GM19467 (cell line): ENCODE data around the gene LRMDA.

ENCODE experiments used
- ATAC-seq: cut with Tn5 transposase; IDR thresholded peaks from one replicate; pipeline ENCODE4 v1.9.1; 2021; ENCODE audit warnings: mild to moderate bottlenecking, moderate library complexity; ENCODE audit not compliant: unreplicated experiment

Gene LRMDA

GRCh38 chr10:76001461-76001860 is 570.0 kb downstream of the LRMDA start:
- no peak for ATAC-seq

GRCh38 chr10:76002262-76002854 is 570.9 kb downstream of the LRMDA start:
- ATAC-seq: no peak

- no peak for ATAC-seq
Observed at GRCh38 chr10:76007667-76008181, 576.3 kb downstream of the LRMDA start.

- ATAC-seq: no peak
Observed at GRCh38 chr10:76009531-76009930, 578.1 kb downstream of the LRMDA start.

DNA sequence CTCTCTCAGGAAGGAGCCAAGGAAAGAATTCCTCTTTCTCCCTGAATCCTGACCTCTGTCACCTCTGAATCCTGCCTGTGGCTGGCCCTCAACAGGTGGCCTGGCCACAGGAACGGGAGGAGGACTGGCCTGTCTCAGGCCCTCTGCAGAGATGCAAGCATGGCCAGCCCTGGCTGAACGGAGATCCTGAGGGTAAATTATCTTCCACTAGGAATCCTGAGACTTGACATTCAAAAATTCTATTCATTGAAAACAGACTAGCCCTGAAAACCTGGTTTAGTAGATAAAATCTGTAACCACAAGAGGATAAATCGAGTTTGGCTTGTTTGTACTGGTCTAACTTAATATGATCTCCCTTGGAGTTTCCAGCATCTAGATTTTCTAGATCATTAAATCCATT is 579.3 kb downstream of the LRMDA start:
- no peak for ATAC-seq

DNA sequence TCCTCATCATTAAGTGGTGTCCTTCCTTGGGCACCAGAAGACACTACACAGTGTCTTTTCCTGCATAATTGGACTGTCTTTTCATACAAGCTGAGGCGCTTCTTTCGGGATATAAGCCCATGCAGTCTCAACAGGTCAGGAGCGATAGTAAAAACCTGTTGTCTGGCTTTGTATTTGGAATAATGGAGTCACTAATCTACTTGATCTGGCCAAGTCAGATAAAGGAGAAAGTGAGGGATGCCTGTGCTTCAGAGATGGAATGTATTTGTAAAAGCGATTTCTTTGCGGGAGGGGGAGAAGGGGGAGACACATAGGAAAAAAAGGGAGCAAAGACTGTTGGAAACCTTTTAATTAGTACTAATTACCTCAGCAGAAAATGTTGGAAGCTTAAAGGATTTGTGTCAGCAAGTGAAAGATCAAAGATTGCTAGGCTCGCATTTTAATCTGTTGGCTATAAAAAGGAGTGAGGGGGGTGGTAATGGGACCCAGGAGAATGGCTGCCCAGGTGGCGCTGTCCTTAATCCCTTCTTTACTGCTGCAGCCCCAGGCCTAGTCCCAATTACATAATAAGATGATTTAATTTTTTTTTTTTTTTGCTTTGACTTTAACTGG is 581.4 kb downstream of the LRMDA start:
- ATAC-seq: no peak

GRCh38 chr10:76015245-76015644 is 583.8 kb downstream of the LRMDA start:
- ATAC-seq: no peak

DNA sequence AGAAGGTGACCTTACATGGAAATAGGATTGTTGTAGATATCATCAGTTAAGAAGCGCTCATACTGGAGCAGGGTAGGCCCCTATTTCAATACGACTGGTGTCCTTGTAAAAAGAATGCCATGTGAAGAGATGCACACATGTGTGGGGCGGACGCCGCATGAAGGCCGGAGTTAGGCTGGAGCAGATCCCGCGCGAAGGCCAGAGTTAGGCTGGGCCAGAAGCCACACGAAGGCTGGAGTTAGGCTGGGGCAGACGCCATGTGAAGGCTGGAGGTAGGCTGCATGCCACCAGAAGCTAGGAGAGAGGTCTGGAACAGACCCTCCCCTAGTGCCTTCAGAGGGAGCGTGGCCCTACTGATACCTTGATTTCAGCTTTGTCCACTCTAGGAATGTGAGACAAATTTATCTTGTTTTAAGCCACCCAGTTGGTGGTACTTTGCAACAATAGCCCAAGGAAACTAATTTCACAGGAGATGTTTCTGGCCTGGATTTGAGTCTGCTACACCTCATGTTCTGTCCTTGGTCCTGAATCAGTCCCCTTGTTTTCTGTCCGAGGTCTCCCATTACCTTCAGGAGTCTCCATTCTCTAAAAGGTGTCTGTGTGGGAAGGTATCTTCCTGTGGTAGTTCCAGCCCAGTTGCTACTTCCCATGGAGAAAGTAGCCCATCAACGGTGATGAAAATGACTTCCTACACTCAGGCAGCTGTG is 585.8 kb downstream of the LRMDA start:
- no peak for ATAC-seq

- no peak for ATAC-seq
Observed at GRCh38 chr10:76017733-76018433, 586.5 kb downstream of the LRMDA start.

DNA sequence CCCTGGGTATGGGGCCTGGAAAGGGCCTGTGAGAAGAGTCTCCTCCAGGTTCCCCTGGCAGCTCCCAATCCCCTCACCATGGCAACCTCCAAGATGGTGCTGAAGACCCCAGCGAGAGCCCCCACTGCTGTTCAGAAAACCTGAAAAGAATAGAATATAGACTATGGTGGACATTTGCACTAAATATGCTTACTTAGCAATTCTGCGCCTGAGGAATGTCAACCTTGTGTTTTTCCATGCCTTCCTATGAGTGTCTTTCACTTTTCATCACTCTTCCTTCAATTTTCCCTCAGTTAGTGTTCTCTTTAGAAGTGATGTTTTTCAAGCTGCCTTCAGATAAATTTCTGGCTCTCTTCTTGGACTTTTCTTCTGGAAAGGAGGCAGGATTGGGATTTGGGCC is 589.2 kb downstream of the LRMDA start:
- no peak for ATAC-seq

DNA sequence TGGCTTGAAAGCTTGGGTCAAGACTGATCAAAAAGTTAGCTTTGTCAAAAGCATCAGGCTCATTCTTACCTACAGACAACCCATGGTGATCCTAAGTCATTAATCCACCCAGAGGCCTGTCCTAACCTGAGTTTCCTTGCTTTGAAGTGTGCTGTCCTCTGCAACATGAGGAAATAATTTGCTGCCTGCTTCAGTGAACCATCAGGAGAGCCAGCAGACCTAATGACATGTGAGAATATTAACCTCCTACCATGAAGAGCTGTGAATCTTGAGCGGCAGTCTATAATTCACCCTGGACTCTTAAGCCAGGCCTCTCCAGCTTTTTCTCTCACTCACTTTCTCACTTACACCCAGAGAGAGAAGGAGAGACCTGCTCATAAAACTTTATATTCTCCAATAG is 590.0 kb downstream of the LRMDA start:
- no peak for ATAC-seq

DNA sequence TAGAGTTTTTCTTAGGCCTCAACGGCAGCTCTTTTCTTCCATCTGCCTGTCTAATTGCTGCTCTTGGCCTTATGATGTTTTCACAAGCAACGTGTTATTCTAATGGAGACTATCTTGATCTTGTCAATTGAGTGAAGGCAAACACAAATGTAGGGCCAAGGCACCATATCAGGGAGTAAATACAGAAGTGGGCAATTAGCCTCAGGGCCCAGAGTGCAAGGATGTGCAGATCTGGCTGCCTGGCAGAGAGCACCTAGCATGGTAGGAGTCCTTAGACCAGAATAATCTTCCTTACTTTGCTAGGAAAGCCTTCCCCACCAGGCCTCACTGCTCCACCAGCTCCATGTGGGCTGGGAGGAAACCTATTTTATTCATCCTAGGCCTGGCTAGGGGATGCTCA is 590.9 kb downstream of the LRMDA start:
- ATAC-seq: no peak

GRCh38 chr10:76023007-76023406 is 591.6 kb downstream of the LRMDA start:
- ATAC-seq: no peak

GRCh38 chr10:76024460-76025123 is 593.2 kb downstream of the LRMDA start:
- no peak for ATAC-seq

- no peak for ATAC-seq
Observed at GRCh38 chr10:76025124-76025477, 593.7 kb downstream of the LRMDA start.

DNA sequence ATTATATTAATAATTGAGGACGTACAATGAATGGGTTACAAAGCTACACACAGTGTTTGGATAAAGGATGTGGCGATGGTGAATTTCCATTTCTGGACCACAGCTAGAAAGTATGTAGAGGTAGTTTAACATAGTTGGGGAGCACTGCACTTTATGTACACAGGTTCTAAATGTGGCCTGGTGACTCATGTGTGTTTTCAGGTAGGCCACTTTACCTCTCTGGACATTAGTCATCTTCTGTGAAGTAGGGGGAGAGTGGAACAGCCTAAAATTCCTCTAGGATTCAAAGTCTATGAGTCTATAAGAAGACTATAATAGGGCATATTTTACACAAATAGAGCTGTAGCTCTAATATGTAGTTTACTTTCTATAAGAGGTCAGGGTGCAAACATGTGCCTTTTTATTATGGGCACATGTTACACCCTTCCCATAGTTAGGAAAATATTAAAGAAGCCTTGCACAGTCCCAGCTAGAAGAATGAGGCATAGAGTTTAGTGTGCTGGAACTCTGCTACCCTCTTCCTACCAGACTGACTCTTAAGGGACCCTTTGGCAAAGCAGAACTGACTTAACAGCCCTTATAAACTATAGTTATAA is 594.9 kb downstream of the LRMDA start:
- no peak for ATAC-seq

GRCh38 chr10:76026905-76027304 is 595.5 kb downstream of the LRMDA start:
- ATAC-seq: no peak

DNA sequence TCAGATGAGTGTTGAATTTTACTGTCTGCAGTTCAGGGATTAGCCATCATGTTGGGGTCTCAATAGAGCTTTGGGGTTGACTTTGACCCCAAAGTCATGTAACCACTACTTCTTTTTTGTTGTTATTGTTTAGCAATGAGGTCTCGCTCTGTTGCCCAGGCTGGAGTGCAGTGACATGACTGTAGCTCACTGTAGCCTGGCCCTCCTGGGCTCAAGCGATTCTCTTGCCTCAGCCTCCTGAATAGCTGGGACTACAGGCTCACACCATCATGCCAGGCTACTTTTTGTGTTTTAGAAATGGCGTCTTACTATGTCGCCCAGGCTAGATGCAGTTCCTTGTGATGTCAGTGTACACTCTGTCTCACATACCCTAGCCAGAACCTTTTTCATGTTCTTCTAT is 598.4 kb downstream of the LRMDA start:
- ATAC-seq: no peak

- no peak for ATAC-seq
Observed at GRCh38 chr10:76031099-76031498, 599.7 kb downstream of the LRMDA start.

GRCh38 chr10:76031769-76032699 is 600.6 kb downstream of the LRMDA start:
- no peak for ATAC-seq
